GM12878 (cell line): ENCODE results near the gene SORCS2. TPM values are rescaled to one million over a fixed set of nuclear protein-coding genes. Genes with fewer than 3 reads are reported as not detected.

Source experiments
- ATAC-seq: fragments of 200-7000 bp; cut with Tn5 transposase; 3 replicates; pipeline ENCODE4 v1.9.1; 2020; ENCODE audit warnings: mild to moderate bottlenecking, moderate library complexity
- BruUV-seq: library from RNA; stranded (reverse); fragments of 400-500 nt; replicated peaks from 2 replicates; lab custom pipeline; 2021; lab: Mats Ljungman, UMichigan
- CTCF ChIA-PET: fragments of 300-600 bp; sonication (Branson Sonifier 250); formaldehyde crosslinking; extraction: SDS; loops from one replicate; lab custom pipeline; 2021; ENCODE audit warnings: inconsistent platforms; lab: Yijun Ruan, JAX
- POLR2A ChIA-PET: fragments of 350-600 bp; formaldehyde crosslinking; extraction: SDS; loops from one replicate; lab custom pipeline; 2021; ENCODE audit warnings: inconsistent platforms; lab: Charles Lee
- RAD21 ChIA-PET: fragments of 300-600 bp; sonication (Branson Sonifier 250); formaldehyde crosslinking; loops from one replicate; lab custom pipeline; 2023; ENCODE audit warnings: antibody characterized with exemption; ENCODE audit not compliant: unreplicated experiment; lab: Charles Lee
- SMC1A ChIA-PET: fragments of 300-600 bp; sonication (Branson Sonifier 250); formaldehyde crosslinking; loops from one replicate; lab custom pipeline; 2023; ENCODE audit not compliant: unreplicated experiment, uncharacterized antibody; lab: Charles Lee
- DNase-seq: peaks from one replicate; pipeline ENCODE4 v3.0.0-alpha.2; 2011; ENCODE audit warnings: low read depth, low spot score
- FAIRE-seq: peaks from 3 replicates; lab custom pipeline; 2011; peaks lifted over from hg19 to GRCh38; lab: Jason Lieb, UNC
- H2AFZ ChIP-seq: 2 replicates; pipeline ENCODE4 v1.6.0; 2011; ENCODE audit warnings: low read depth, low read length, control low read depth; ENCODE audit not compliant: control insufficient read depth
- H3K27ac ChIP-seq: 2 replicates; pipeline ENCODE4 v1.5.1; 2011; ENCODE audit warnings: control low read depth; ENCODE audit not compliant: control insufficient read depth, insufficient read depth
- H3K27me3 ChIP-seq, 2 experiments: replicated peaks in 1 of 2; 2 replicates each; pipeline versions ENCODE4 v1.6.0 to v1.6.1; 2011; ENCODE audit warnings: low read length in 1 of 2; ENCODE audit not compliant: control insufficient read depth in 2 of 2, insufficient read depth in 2 of 2
- H3K36me3 ChIP-seq, 2 experiments: 2 replicates each; pipeline ENCODE4 v1.5.1; 2011; ENCODE audit warnings: low read length in 1 of 2; ENCODE audit not compliant: control insufficient read depth in 2 of 2, insufficient read depth in 2 of 2
- H3K4me1 ChIP-seq: 2 replicates; pipeline ENCODE4 v1.6.1; 2011; ENCODE audit warnings: mild to moderate bottlenecking, low read length, moderate library complexity, mixed read lengths; ENCODE audit not compliant: control insufficient read depth, insufficient read depth
- H3K4me2 ChIP-seq: 2 replicates; pipeline ENCODE4 v1.6.0; 2011; ENCODE audit warnings: control low read depth; ENCODE audit not compliant: control insufficient read depth, insufficient read depth
- H3K4me3 ChIP-seq: fragments of 200-600 bp; sonication (generic); 2 replicates; pipeline ENCODE4 v1.5.1; 2016
- H3K79me2 ChIP-seq: 2 replicates; pipeline ENCODE4 v1.6.0; 2011; ENCODE audit warnings: low read length; ENCODE audit not compliant: control insufficient read depth, insufficient read depth
- H3K9ac ChIP-seq: 2 replicates; pipeline ENCODE4 v1.8.0; 2011; ENCODE audit warnings: low read length, control low read depth, mixed read lengths; ENCODE audit not compliant: control insufficient read depth, insufficient read depth
- H3K9me3 ChIP-seq: replicated peaks from 3 replicates; pipeline ENCODE4 v1.5.1; 2011; ENCODE audit warnings: mild to moderate bottlenecking, low read length; ENCODE audit not compliant: control insufficient read depth, insufficient read depth
- H4K20me1 ChIP-seq: 2 replicates; pipeline ENCODE4 v1.6.0; 2011; ENCODE audit not compliant: control insufficient read depth, insufficient read depth
- BRCA1 ChIP-seq: IDR thresholded peaks from 2 replicates; pipeline ENCODE4 v1.6.1; 2011; ENCODE audit warnings: low read depth, low read length, improper control_type of control experiment
- CBFB ChIP-seq: IDR thresholded peaks from 2 replicates; pipeline ENCODE4 v1.6.1; 2016; ENCODE audit warnings: antibody characterized with exemption, low read depth
- CREM ChIP-seq: IDR thresholded peaks from 2 replicates; pipeline ENCODE4 v1.6.1; 2014; ENCODE audit warnings: antibody characterized with exemption, low read depth
- EGR1 ChIP-seq, 2 experiments: IDR thresholded peaks; 1 replicate in 1 of 2; 2 replicates in 1 of 2; pipeline ENCODE4 v1.6.1; 2011 to 2012; ENCODE audit warnings: low read depth in 2 of 2, low read length in 2 of 2, borderline replicate concordance in 1 of 2, mild to moderate bottlenecking in 1 of 2, moderate library complexity in 1 of 2
- ETV6 ChIP-seq, 2 experiments: fragments of 450-650 bp in 1 of 2; IDR thresholded peaks in 1 of 2; conservative IDR thresholded peaks in 1 of 2; 2 replicates each; pipeline ENCODE4 v1.6.1; 2014; ENCODE audit warnings: antibody characterized with exemption in 1 of 2, borderline replicate concordance in 1 of 2, low read depth in 1 of 2, mild to moderate bottlenecking in 1 of 2, moderate library complexity in 1 of 2
- IRF3 ChIP-seq: fragments of 450-650 bp; IDR thresholded peaks from 2 replicates; pipeline ENCODE4 v1.6.1; 2014; ENCODE audit warnings: mild to moderate bottlenecking
- IRF4 ChIP-seq: IDR thresholded peaks from 2 replicates; pipeline ENCODE4 v1.6.1; 2011; ENCODE audit warnings: low read depth, low read length
- JUNB ChIP-seq: IDR thresholded peaks from 2 replicates; pipeline ENCODE4 v1.6.1; 2016; ENCODE audit warnings: antibody characterized with exemption, mild to moderate bottlenecking
- POLR2A ChIP-seq: IDR thresholded peaks from 2 replicates; pipeline ENCODE4 v1.6.1; 2011; ENCODE audit warnings: low read depth, mild to moderate bottlenecking, low read length
- RFX5 ChIP-seq: IDR thresholded peaks from 2 replicates; pipeline ENCODE4 v1.6.1; 2011; ENCODE audit warnings: low read depth, low read length, improper control_type of control experiment
- SUZ12 ChIP-seq: fragments of 200-600 bp; sonication (generic); IDR thresholded peaks from one replicate; pipeline ENCODE4 v1.6.1; 2018; ENCODE audit warnings: antibody characterized with exemption, mild to moderate bottlenecking; ENCODE audit not compliant: unreplicated experiment
- ZNF622 ChIP-seq: fragments of 450-650 bp; IDR thresholded peaks from 2 replicates; pipeline ENCODE4 v1.6.1; 2017; ENCODE audit warnings: mild to moderate bottlenecking, inconsistent platforms
- WGBS: methylation state at CpG from one replicate; pipeline ENCODE4 v1.1.6; 2016; ENCODE audit warnings: low lambda C conversion rate; ENCODE audit not compliant: insufficient replicate concordance, insufficient coverage; ENCODE audit errors: missing lambda C conversion rate; 5-methylcytosine and 5-hydroxymethylcytosine counted together
- in situ Hi-C: fragments of 300-500 bp; cut with MboI; formaldehyde crosslinking; loops from 9 replicates; pipeline ENCODE4 v1.14.3; 2018; ENCODE audit warnings: mixed read lengths
- intact Hi-C: fragments of 100-400 bp; cut with micrococcal nuclease; formaldehyde crosslinking; loops from one replicate; pipeline ENCODE4 v1.14.2; 2022; ENCODE audit not compliant: unreplicated experiment
- polyA plus RNA-seq, 11 experiments: library from polyadenylated mRNA; depleted of rRNA in 4 of 11; unstranded in 6 of 11; stranded (reverse) in 5 of 11; fragments of >200 nt; fragmentation: Nextera tagmentation in 4 of 11; fragmentation: Illumina TruSeq in 1 of 11; extraction: Ambion mirVana in 4 of 11; extraction: Trizol in 1 of 11; gene quantifications; 1 replicate in 1 of 11; 2 replicates in 10 of 11; pipeline versions ENCODE4 v1.2.1 to v1.2.3, GENCODE V29; 2011 to 2016; ENCODE audit warnings: inconsistent platforms in 2 of 11, missing spikeins in 2 of 11, low read depth in 1 of 11
- total RNA-seq, 4 experiments: library from RNA; depleted of rRNA in 3 of 4; stranded (reverse); fragments of >200 nt in 3 of 4; fragmentation: Illumina TruSeq in 1 of 4; extraction: Trizol in 1 of 4; gene quantifications; 2 replicates each; pipeline versions ENCODE4 v1.2.1 to v1.2.3, GENCODE V29; 2013 to 2021
- TF ChIP-seq, protein P1 (sequence below): fragments of 450-650 bp; IDR thresholded peaks from 2 replicates; pipeline ENCODE4 v1.6.1; 2018; ENCODE audit warnings: mild to moderate bottlenecking, low read depth, moderate library complexity; ENCODE audit not compliant: partially characterized antibody

Gene SORCS2
- total and polyA plus RNA-seq, 10 of the 15 experiments (the other 5 are each of a cell fraction or from before 2014, with no cell fraction given): 0.01 to 0.15 (median 0.05) TPM; not detected in 5

DNA sequence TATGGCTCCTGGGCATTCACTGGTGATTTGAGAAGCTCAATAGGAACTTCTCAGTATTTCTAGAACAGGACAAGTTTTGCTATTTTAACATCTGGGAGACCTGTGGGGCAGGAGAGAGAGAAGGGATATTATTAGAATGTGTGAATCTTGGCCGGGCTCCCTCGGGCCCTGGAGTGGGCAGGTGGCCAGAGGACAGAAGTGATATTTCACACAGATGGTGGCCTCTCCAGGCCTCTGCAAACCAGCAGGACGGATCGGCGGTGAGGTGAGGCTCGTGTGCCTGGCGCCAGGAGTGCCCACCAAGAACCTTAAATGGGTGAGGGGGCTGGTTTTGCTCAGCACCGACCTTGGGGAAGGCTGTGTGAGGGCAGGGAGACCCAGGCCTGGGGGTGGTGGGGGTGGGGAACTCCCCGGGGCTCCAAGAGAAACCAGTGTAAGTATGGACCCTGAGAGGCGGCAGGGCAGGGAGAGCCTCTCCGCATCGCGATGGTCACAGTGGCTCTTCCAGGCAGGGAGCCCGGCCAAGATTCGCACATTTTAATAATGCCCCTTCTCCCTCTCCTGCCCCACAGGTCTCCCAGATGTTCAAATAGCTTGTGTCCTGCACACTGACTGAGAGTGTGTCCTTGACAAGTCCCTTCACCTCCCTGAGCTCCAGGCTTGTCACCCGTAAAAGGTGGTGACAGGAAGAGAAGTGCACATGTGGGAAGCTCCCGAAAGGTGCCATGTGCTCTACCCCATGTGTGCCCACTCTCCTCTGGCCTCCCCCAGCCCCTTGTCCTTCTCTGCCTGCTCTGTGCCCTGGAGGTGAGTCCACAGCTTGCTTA, 64.9 kb downstream of the SORCS2 start:
- Histone ChIP-seq H3K9me3 (peaks cover 9% of the 10 kb centered on the region; the same call in 1 of the 3 replicates), H3K27me3 (peaks cover 0 to 1% of the 10 kb centered on the region in 2 experiments; a peak in 1 of 4 replicates), H3K4me3 (no peak overlapping the region), H3K9ac (no peak overlapping the region), H3K27ac (no peak overlapping the region), H3K79me2 (no peaks in the 10 kb centered on the region), H3K4me1 (peaks cover 7% of the 10 kb centered on the region; the same call in 1 of the 2 replicates), H3K36me3 (no peaks in the 10 kb centered on the region), H3K4me2 (no peak overlapping the region), H4K20me1 (no peaks in the 10 kb centered on the region), H2AFZ (no peak overlapping the region)
- intact Hi-C loops: no loop called here
- DNase-seq: no peak
- ChIA-PET CTCF (no interaction called here), RAD21 (no interaction called here), POLR2A (no interaction called here), SMC1A (no interaction called here)
- BruUV-seq: no TSS peak
- in situ Hi-C loops: no loop called here
- no peak for TF ChIP-seq CBFB
- 42% methylated on average over 16 of the region's 17 CpGs for WGBS
- ATAC-seq: no peak
- no peak for FAIRE-seq

DNA sequence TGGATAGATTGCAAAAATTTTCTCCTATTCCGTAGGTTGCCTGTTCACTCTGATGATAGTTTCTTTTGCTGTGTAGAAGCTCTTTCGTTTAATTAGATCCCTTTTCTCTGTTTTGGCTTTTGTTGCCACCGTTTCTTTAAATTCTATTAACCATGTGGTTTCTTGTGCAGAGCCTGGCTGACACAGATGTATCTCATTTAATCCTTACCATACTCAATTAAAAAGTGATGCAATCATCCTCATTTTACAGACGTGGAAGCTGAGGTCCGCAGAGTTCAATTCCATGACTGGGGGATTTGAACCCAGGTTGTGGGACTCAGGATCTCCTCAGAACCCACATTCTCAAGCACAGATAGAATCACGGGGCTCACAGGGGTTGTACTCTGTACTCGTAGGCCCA, 66.7 kb downstream of the SORCS2 start:
- Histone ChIP-seq H3K27me3 (peaks cover 0 to 5% of the 10 kb centered on the region in 2 experiments; a peak in 1 of 4 replicates), H3K4me1 (peaks cover 7% of the 10 kb centered on the region; the same call in 1 of the 2 replicates), H3K4me2 (no peak overlapping the region), H3K27ac (no peak overlapping the region), H3K36me3 (no peaks in the 10 kb centered on the region), H3K9ac (no peak overlapping the region), H2AFZ (no peak overlapping the region), H4K20me1 (no peaks in the 10 kb centered on the region), H3K4me3 (no peak overlapping the region), H3K9me3 (peaks cover 9% of the 10 kb centered on the region; the same call in 1 of the 3 replicates), H3K79me2 (no peaks in the 10 kb centered on the region)
- CTCF ChIA-PET: no interaction called here
- no peak for DNase-seq
- SMC1A ChIA-PET: no interaction called here
- BruUV-seq: no TSS peak
- whole genome bisulfite sequencing: 18% methylated on average over 7 of the region's 7 CpGs
- RAD21 ChIA-PET: no interaction called here
- in situ Hi-C loops: no loop called here
- FAIRE-seq: no peak
- POLR2A ChIA-PET: no interaction called here
- TF ChIP-seq, protein P1, sequence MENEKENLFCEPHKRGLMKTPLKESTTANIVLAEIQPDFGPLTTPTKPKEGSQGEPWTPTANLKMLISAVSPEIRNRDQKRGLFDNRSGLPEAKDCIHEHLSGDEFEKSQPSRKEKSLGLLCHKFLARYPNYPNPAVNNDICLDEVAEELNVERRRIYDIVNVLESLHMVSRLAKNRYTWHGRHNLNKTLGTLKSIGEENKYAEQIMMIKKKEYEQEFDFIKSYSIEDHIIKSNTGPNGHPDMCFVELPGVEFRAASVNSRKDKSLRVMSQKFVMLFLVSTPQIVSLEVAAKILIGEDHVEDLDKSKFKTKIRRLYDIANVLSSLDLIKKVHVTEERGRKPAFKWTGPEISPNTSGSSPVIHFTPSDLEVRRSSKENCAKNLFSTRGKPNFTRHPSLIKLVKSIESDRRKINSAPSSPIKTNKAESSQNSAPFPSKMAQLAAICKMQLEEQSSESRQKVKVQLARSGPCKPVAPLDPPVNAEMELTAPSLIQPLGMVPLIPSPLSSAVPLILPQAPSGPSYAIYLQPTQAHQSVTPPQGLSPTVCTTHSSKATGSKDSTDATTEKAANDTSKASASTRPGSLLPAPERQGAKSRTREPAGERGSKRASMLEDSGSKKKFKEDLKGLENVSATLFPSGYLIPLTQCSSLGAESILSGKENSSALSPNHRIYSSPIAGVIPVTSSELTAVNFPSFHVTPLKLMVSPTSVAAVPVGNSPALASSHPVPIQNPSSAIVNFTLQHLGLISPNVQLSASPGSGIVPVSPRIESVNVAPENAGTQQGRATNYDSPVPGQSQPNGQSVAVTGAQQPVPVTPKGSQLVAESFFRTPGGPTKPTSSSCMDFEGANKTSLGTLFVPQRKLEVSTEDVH: no peak
- TF ChIP-seq POLR2A (no peak), EGR1 (IDR thresholded peaks at IDR 0.05; ENCODE audit: borderline replicate concordance in 1 of 2, low read depth in 2 of 2, low read length in 2 of 2) (no peak), ETV6 (conservative IDR thresholded peaks at IDR 0.05 in 1 of 2, IDR thresholded peaks at IDR 0.05 in 1 of 2; ENCODE audit: borderline replicate concordance in 1 of 2, low read depth in 1 of 2) (no peak), JUNB (no peak), BRCA1 (no peak), IRF4 (no peak), RFX5 (no peak), CREM (no peak), SUZ12 (no peak), IRF3 (no peak), ZNF622 (no peak)
- intact Hi-C loops: no loop called here
- ATAC-seq: no peak
